Neutrophil (primary cell): ENCODE data around the gene TMEM17.

Source experiments
- H3K27ac ChIP-seq: fragments of 200-600 bp; sonication (generic); 2 replicates; pipeline ENCODE4 v1.5.1; 2016; ENCODE audit warnings: mild to moderate bottlenecking, moderate library complexity
- H3K27me3 ChIP-seq: fragments of 200-600 bp; sonication (generic); 2 replicates; pipeline ENCODE4 v1.6.0; 2016; ENCODE audit warnings: mild to moderate bottlenecking
- H3K36me3 ChIP-seq: fragments of 200-600 bp; sonication (generic); 2 replicates; pipeline ENCODE4 v1.5.1; 2017
- H3K4me1 ChIP-seq, 2 experiments: fragments of 200-600 bp in 1 of 2; sonication (generic) in 1 of 2; 1 replicate in 1 of 2; 2 replicates in 1 of 2; pipeline versions ENCODE4 v1.5.1 to v1.6.1; 2013 to 2016; ENCODE audit warnings: low read depth in 1 of 2, low read length in 1 of 2, mild to moderate bottlenecking in 1 of 2, moderate library complexity in 1 of 2; ENCODE audit not compliant: control insufficient read depth in 1 of 2, insufficient read depth in 1 of 2
- H3K4me3 ChIP-seq, 2 experiments: fragments of 200-600 bp in 1 of 2; sonication (generic) in 1 of 2; 1 replicate in 1 of 2; 2 replicates in 1 of 2; pipeline ENCODE4 v1.5.1; 2013 to 2016; ENCODE audit warnings: low read depth in 1 of 2, low read length in 1 of 2, mild to moderate bottlenecking in 1 of 2, moderate library complexity in 1 of 2
- H3K9me3 ChIP-seq: fragments of 200-600 bp; sonication (generic); 2 replicates; pipeline ENCODE4 v1.5.1; 2016
- TF ChIP-seq, protein P1 (sequence below): fragments of 200-600 bp; sonication (generic); IDR thresholded peaks from 2 replicates; pipeline ENCODE4 v1.5.1; 2016; ENCODE audit warnings: antibody characterized with exemption

Gene TMEM17

GRCh38 chr2:62465741-62466502 lies 40.1 kb downstream of the TMEM17 start:
- Histone ChIP-seq H3K9me3 (no peaks in the 10 kb centered on the region), H3K4me3 (no peak overlapping the region), H3K36me3 (no peaks in the 10 kb centered on the region), H3K4me1 (peaks cover 24 to 38% of the 10 kb centered on the region in 2 experiments), H3K27me3 (no peaks in the 10 kb centered on the region), H3K27ac (no peak overlapping the region)
- TF ChIP-seq, protein P1, sequence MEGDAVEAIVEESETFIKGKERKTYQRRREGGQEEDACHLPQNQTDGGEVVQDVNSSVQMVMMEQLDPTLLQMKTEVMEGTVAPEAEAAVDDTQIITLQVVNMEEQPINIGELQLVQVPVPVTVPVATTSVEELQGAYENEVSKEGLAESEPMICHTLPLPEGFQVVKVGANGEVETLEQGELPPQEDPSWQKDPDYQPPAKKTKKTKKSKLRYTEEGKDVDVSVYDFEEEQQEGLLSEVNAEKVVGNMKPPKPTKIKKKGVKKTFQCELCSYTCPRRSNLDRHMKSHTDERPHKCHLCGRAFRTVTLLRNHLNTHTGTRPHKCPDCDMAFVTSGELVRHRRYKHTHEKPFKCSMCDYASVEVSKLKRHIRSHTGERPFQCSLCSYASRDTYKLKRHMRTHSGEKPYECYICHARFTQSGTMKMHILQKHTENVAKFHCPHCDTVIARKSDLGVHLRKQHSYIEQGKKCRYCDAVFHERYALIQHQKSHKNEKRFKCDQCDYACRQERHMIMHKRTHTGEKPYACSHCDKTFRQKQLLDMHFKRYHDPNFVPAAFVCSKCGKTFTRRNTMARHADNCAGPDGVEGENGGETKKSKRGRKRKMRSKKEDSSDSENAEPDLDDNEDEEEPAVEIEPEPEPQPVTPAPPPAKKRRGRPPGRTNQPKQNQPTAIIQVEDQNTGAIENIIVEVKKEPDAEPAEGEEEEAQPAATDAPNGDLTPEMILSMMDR, result no peak

- no peak overlapping the region for H3K4me3 ChIP-seq
- no peaks in the 10 kb centered on the region for H3K27me3 ChIP-seq
- H3K9me3 ChIP-seq, result no peaks in the 10 kb centered on the region
- TF ChIP-seq, protein P1, result no peak
- no peak overlapping the region for H3K27ac ChIP-seq
- no peaks in the 10 kb centered on the region for H3K36me3 ChIP-seq
- H3K4me1 ChIP-seq, result peaks cover 24 to 38% of the 10 kb centered on the region in 2 experiments
Measured at GRCh38 chr2:62465039-62465740, 40.8 kb downstream of the TMEM17 start.

- Histone ChIP-seq H3K9me3 (no peaks in the 10 kb centered on the region), H3K27me3 (no peaks in the 10 kb centered on the region), H3K4me1 (peaks cover 24 to 38% of the 10 kb centered on the region in 2 experiments), H3K4me3 (no peak overlapping the region), H3K27ac (no peak overlapping the region), H3K36me3 (no peaks in the 10 kb centered on the region)
- TF ChIP-seq, protein P1, result no peak
Measured at GRCh38 chr2:62464221-62465007, 41.6 kb downstream of the TMEM17 start.

GRCh38 chr2:62462211-62462610 lies 43.8 kb downstream of the TMEM17 start:
- Histone ChIP-seq H3K36me3 (no peaks in the 10 kb centered on the region), H3K27ac (no peak overlapping the region), H3K4me1 (peaks cover 27 to 37% of the 10 kb centered on the region in 2 experiments), H3K4me3 (no peak overlapping the region), H3K9me3 (no peaks in the 10 kb centered on the region), H3K27me3 (peaks cover 8% of the 10 kb centered on the region)
- TF ChIP-seq, protein P1, result no peak

- H3K4me1 ChIP-seq, result peaks cover 27 to 37% of the 10 kb centered on the region in 2 experiments
- TF ChIP-seq, protein P1, result no peak
- H3K9me3 ChIP-seq, result no peaks in the 10 kb centered on the region
- no peak overlapping the region for H3K27ac ChIP-seq
- H3K27me3 ChIP-seq, result peaks cover 13% of the 10 kb centered on the region
- H3K4me3 ChIP-seq, result no peak overlapping the region
- no peaks in the 10 kb centered on the region for H3K36me3 ChIP-seq
Measured at GRCh38 chr2:62461707-62462106, 44.3 kb downstream of the TMEM17 start.
